Measurements from ENCODE around the gene STRN3. TPM values are rescaled to one million over a fixed set of nuclear protein-coding genes. Genes with fewer than 3 reads are reported as not detected.
A peak's percentile ranks its signal among the peaks of the same experiment; 100 is the strongest.

Gene STRN3
- total RNA-seq, 1 experiment from 2014 or later: 52.1 TPM

GRCh38 chr14:31018057-31018645 lies 8.0 kb downstream of the STRN3 start:
- DNase-seq: no peak
- no peaks in the 10 kb centered on the region for H3K27me3 ChIP-seq (ENCODE audit: insufficient read depth, low read length)
- no peak overlapping the region for H3K23ac ChIP-seq (ENCODE audit: insufficient read length, low read depth, low read length)
- H4K91ac ChIP-seq (ENCODE audit: insufficient read length, low read depth, low read length): no peak overlapping the region
- H4K20me1 ChIP-seq (ENCODE audit: control insufficient read depth, insufficient read depth, insufficient read length): no peaks in the 10 kb centered on the region
- H3K27me3 Mint-ChIP-seq (ENCODE audit: low read depth): no peaks in the 10 kb centered on the region
- H2BK5ac ChIP-seq (ENCODE audit: insufficient read length, low read length): no peak overlapping the region
- no peak overlapping the region for H4K8ac ChIP-seq (replicated peaks; ENCODE audit: insufficient read length, low read depth, low read length)
- peaks cover 10 to 16% of the 10 kb centered on the region in 2 experiments; a peak in 2 of 4 replicates for H3K4me1 Mint-ChIP-seq
- no peak overlapping the region for H3K27ac ChIP-seq (ENCODE audit: insufficient read length, low read depth, low read length)
- H3K14ac ChIP-seq (ENCODE audit: insufficient read depth, low read length): no peak overlapping the region
- H3K4me2 ChIP-seq (ENCODE audit: insufficient read depth, insufficient read length, low read length): no peak overlapping the region
- H2BK120ac ChIP-seq (ENCODE audit: low read depth, low read length, poor library complexity, severe bottlenecking): no peak overlapping the region
- no peak overlapping the region for H3T11ph ChIP-seq (ENCODE audit: low read length)
- H3K4me1 ChIP-seq (ENCODE audit: insufficient read depth, low read length): no peaks in the 10 kb centered on the region
- H3K23me2 ChIP-seq (ENCODE audit: insufficient read length, low read depth, low read length, poor library complexity, severe bottlenecking): no peaks in the 10 kb centered on the region
- no peak overlapping the region for H2AK5ac ChIP-seq (ENCODE audit: insufficient read length, low read length)
- H3K79me2 ChIP-seq (ENCODE audit: insufficient read depth, low read length): peaks cover 38% of the 10 kb centered on the region; the same call in 1 of the 2 replicates
- no CpG with 5 or more reads among the region's 6 CpGs for WGBS (ENCODE audit: extremely low coverage, insufficient read length, low lambda C conversion rate)
- H3K9ac ChIP-seq (ENCODE audit: extremely low read depth, insufficient read length, low read length): no peak overlapping the region
- no peak overlapping the region for H3K56ac ChIP-seq (ENCODE audit: insufficient read length, low read depth, low read length)
- no peak for TF ChIP-seq CTCF (conservative IDR thresholded peaks at IDR 0.05)
- H3K4ac ChIP-seq (ENCODE audit: low read depth, low read length): no peak overlapping the region
- H4K5ac ChIP-seq (ENCODE audit: insufficient read length, low read depth, low read length): no peak overlapping the region
- H3K9me3 ChIP-seq (ENCODE audit: control insufficient read depth, low read depth, low read length): no peaks in the 10 kb centered on the region
- H3K79me1 ChIP-seq (ENCODE audit: insufficient read depth, low read depth, low read length, poor library complexity, severe bottlenecking): peaks cover 11% of the 10 kb centered on the region
- no peak overlapping the region for H3K18ac ChIP-seq (ENCODE audit: insufficient read length, low read depth, low read length)
- H3K36me3 Mint-ChIP-seq (ENCODE audit: insufficient read depth in 1 of 3, low read depth in 3 of 3): peaks cover 7 to 31% (median 29%) of the 10 kb centered on the region in 3 experiments; a peak in 6 of 7 replicates
- no peaks in the 10 kb centered on the region for H3K9me3 Mint-ChIP-seq
- no peak overlapping the region for H2BK15ac ChIP-seq (ENCODE audit: low read depth, low read length)
- H2BK12ac ChIP-seq (ENCODE audit: insufficient read length, low read depth, low read length): no peak overlapping the region
- no peak overlapping the region for H2AFZ ChIP-seq (ENCODE audit: low read length)
- no peak overlapping the region for H2BK20ac ChIP-seq (ENCODE audit: low read depth, low read length, poor library complexity, severe bottlenecking)
- H3K27ac Mint-ChIP-seq: peak overlapping the region in 2 of 3 experiments; percentile 58 to 81; a peak in 3 of 7 replicates
- H3K4me3 Mint-ChIP-seq: no peak overlapping the region

Measured in H9 (cell line).